CD4-positive, alpha-beta T cell treated with Interleukin-15 for 4 hours (primary cell): ENCODE results near the gene ANKRD16.
"Not testable (repeated sequence)": the region's sequence is repeated elsewhere in the genome, so short reads cannot be mapped to it uniquely, and the experiment has no call there.

Experiments
- DNase-seq: peaks from one replicate; pipeline ENCODE4 v3.0.0-alpha.2; 2020; ENCODE audit warnings: low spot score

ANKRD16 gene

DNA sequence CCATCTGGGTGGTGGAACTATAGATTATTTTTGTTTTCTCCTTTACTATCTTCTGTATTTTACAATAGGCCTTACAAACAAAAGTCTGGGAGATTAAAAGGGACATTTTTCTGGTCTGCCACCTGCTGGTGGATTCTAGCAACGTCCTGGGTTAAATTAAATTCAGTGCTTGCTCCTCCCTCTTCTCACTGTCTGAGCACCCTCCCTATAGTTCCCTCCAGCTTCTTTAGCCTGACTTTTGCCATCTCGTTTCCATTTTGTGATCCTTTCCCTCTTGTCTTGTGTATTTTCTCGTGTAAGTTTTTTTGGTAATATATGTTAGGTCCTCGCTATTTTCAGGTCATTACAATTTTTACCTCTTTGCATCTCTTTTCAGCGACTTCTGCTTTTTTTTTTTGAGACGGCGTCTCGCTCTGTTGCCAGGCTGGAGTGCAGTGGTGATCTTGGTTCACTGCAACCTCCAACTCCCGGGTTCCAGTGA lies 16.1 kb downstream of the ANKRD16 start:
- peak; percentile 76 for DNase-seq

DNA sequence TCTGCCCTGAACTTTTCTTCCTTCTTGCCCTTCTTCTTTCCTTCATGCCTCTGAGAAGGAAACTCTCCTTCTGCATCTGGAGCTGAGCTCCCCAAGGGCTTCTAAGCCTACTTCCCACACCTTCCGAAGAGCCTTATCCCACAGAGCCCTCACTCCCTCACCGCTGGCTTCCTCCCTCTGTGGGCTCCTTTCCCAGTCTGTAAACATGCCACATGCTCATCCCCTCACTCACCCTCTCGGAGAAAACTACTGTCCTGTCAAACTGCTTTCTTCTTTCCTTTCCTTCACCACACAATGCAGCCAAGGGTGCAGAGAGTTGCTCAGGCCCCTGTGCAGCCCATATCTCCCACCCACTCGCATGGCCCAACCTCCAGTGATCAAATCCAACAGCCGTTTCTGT lies 18.1 kb downstream of the ANKRD16 start:
- no peak for DNase-seq

DNA sequence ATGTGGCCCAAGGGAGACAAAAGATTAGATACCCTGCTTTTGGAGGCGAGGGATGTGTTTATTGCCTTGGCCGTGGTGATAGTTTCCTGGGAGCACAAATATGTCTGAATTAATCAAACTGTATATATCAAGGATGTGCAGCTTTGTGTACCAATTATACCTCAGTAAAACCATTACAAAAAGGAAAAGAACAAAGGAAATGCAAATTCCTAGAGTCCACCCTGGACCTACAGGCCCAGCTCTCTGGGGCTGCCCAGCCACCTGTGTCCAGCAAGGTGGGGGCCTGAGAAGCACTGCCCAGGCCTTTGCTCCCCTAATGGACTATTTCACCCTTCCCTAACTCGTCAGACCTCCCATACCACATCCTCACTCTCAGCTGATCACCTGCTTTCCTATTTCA lies 20.5 kb downstream of the ANKRD16 start:
- DNase-seq: no peak

DNA sequence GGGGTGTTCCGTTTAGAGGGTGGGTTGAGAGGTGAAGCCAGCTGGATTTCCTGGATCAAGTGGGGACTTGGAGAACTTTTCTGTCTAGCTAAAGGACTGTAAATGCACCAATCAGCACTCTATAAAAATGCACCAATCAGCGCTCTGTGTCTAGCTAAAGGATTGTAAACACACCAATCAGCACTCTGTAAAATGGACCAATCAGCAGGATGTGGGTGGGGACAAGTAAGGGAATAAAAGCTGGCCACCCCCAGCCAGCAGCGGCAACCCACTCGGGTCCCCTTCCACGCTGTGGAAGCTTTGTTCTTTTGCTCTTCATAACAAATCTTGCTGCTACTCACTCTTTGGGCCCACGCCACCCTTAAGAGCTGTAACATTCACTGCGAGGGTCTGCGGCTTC lies 21.3 kb downstream of the ANKRD16 start:
- not testable (repeated sequence) for DNase-seq

DNA sequence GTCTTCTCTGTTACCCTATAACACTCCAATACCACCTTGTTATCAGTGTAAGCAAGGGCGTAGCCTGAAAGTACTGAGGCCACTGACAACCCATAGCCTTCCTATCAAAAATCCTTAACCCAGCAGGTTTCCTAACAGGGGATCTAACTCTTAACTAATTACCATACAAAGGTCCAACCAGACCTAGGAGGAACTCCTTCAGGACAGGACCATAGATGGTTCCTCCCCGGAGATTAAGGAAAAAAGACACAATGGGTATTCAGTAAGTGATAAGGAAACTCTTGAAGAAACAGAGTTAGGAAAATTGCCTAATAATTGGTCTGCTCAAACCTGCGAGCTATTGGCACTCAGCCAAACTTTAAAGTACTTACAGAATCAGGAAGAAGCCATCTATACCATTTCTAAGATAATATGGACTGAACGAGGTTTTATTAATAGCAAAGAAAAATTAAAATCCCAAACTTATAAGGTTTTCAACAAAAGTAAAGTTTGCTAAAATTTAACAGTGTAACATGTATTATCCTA lies 22.5 kb downstream of the ANKRD16 start:
- DNase-seq: not testable (repeated sequence)

DNA sequence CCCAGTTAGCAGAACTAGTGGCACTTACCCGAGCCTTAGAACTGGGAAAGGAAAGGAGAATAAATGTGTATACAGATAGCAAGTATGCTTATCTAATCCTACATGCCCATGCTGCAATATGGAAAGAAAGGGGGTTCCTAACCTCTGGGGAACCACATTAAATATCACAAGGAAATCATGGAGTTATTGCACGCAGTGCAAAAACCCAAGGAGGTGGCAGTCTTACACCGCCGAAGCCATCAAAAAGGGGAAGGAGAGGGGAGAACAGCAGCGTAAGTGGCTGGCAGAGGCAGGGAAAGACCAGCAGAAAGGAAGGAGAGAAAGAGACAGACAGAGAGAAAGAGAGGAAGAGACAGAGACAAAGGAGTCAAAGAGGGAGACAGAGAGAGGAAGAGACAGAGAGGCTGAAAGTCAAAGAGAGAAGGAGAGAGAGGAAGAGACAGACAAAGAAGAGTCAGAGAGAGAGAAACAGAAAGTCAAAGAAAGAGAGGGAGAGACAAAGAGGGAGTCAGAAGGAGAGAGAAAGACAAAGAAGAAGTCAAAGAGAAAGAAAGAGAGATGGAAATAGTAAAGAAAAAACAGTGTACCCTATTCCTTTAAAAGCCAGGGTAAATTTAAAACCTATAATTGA lies 23.1 kb downstream of the ANKRD16 start:
- not testable (repeated sequence) for DNase-seq

DNA sequence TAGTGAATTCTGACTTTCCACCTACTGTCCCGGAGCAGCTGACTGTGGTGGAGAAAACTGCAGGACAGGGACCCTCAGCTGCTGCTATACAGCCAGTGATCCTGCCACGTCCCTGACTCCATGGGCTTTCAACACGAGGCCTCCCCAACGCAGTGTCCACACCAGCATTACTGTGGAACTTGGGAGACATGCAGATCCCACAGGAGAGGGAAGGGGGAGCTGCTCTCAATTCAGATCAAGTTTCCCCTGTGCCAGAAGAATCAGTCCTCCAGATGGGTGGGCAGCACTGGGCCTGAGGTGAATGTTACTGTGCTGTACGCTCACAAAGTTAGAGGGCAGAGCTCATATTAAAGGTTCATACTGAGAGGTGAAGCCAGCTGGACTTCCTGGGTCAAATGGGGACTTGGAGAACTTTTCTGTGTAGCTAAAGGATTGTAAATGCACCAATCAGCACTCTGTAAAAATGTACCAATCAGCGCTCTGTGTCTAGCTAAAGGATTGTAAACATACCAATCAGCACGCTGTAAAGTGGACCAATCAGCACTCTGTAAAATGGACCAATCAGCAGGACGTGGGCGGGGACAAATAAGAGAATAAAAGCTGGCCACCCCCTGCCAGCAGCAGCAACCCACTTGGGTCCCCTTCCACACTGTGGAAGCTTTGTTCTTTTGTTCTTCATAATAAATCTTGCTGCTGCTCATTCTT lies 26.6 kb downstream of the ANKRD16 start:
- DNase-seq: not testable (repeated sequence)

DNA sequence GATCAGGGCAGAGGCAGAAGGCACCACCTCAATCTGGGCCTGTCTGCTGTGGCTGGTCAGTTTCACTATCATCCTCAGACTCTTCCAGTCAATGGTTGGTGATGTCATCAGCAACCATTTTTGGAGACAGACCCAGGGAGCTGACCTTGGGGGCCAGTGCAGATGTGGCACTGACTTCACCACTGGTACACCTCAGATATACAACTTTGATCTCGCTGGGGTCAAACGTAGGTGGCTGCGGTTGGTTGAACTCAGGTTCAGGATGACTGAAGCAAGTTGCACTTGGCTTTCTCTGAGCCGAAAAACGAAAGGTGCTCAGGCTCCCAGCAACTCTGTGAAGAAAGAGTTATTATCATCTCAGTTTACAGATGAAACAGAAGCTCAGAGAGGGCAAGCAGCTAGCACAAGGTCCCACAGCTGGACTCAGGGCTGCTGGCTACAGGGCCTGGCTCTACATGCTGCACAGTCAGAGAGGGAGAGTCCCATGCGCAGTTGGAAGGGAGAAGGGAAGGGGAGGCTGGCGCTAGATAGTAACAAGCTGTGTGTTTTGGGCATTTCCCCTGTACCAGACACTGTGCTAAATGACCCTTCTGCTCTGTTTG lies 27.2 kb downstream of the ANKRD16 start:
- DNase-seq: no peak

DNA sequence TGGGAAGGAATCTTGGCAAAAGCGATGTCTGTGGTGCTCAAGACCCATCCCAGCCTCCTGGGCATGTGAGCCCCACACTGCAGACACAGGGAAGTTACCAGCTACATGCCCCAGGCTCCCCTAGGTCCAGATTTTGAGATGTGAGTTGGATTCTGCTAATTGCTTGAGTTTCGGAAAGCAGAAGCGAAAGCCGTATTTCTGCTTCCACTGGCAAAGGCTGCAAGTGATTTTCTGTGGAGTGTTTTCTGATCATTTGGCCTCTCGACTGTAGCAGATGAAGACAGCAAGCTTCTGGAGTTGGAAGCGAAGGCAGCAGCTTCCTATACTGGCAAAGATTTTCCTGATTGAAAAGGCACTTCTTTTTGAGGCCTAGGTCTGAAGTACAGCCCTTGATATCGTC lies 29.6 kb downstream of the ANKRD16 start:
- no peak for DNase-seq

DNA sequence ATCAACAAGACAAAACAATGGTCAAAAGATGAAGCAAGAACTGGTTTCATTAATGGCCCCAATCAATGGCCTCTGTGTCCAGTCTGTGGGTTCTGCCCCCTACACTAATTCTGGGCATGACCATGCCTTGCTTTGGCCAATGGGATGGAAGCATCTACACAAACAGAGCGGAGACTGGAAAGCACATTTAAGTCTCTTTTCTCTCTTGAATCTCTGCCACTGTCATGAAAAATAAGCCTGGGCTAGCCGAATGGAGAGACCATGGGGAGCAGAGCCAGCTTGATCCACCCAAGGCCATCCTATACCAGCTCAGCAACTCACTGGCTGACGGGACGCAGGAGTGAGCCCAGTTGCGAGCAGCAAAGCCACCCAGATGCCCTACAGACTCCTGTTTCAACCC lies 30.9 kb downstream of the ANKRD16 start:
- no peak for DNase-seq

DNA sequence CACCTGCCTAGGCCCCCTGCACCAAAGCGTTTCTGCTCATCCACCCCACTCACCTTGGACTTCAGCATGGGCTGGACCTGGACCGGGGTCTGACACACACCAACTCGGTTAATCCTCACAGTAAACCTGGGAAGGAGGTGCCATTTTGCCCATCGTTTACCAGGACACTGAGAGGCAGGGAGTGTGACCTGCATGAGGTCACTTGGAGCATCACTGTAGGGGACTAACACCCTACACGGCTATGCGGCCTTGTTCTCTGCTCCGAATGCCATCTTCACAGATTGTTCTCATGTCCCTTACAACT lies 33.0 kb downstream of the ANKRD16 start:
- no peak for DNase-seq

DNA sequence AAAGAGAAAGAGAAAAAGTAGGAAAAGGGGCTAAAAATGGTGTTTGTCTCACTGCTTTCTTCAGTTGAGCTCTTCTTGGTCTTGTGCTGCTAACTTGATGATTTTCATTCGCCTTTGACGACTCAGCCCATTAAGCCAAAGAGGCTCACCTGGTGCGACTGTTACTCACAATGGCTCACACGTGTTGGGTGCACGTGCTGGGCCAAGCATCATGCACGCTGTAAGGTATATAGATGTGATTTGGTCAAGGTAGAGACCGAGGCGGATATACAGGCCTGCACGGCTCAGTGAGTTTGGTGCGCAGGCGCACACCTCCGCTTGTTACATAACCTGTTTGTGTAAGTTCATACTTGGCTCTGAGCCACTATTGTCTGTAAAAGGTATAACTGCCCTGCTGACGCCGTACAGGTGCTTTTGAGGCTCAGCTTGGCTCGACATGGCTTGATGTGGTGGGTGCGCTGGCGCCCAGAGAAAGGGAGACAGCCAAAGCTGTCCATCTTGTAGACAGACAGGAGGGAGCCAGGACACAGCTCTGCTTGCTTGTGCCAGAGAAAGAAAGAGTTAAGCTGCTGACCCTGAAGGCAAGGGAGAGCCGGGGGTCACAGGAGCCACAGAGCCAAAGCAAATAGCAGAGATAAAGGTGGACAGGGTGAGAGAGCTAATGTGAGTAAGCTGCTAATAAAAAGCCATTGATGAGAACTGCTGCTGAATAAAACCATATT lies 33.6 kb downstream of the ANKRD16 start:
- no peak for DNase-seq

DNA sequence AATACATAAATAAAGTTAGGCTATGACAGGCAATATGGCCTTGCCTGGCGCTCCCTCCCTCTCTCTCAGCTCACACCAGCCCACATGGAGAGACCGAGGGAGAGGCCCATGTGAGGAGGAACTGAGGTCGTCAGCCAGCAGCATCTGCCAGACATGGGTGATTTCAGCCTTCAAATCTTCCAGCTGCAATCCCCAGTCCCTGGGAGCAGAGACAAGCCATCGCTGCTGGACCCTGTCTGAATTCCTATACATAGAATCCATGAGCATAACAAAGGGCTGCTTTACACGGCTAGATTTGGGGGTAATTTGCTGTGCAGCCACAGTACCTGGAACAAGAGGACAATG lies 35.6 kb downstream of the ANKRD16 start:
- no peak for DNase-seq

DNA sequence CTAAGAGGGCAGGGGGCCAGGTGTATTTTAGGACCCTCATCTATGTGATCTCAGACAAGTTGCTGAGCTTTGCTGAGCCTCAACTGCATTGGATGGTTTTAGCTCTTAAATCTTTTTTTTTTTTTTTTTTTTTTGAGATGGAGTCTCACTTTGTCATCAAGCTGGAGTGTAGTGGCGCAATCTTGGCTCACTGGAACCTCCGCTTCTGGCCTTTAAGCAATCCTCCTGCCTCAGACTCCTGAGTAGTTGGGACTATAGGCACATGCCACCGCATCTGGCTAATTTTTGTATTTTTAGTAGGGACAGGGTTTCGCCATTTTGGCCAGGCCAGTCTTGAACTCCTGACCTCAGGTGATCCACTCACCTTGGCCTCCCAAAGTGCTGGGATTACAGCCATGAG lies 43.0 kb downstream of the ANKRD16 start:
- not testable (repeated sequence) for DNase-seq

DNA sequence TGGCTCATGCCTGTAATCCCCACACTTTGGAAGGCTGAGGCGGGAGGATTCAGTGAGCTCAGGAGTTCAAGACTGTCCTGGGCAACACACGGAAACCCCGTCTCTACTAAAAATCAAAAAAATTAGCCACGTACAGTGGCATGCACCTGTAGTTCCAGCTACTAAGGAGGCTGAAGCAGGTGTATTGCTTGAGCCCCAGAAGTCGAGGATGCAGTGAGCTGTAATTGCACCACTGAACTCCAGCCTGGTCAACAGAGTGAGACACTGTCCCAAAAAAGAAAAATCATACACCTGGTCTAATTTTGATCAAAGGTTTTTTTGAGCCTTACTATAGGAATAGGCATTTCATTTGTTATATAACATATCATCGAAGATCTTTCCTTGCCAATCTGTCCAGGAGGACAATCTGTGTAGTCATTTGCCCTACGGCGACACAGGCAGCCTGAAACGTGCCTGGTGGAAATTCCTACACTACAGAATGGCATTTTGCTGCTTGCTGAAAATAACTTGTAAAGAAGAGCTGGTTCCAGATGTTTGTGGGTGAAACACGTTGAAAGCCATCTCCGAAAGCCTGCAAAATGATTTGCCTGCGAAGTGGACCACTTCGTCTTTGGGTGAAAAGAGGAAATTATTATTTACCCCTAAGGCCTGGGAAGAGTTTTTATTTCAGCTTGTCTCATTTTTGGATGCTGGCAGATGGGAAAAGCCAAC lies 45.2 kb downstream of the ANKRD16 start:
- DNase-seq: no peak

DNA sequence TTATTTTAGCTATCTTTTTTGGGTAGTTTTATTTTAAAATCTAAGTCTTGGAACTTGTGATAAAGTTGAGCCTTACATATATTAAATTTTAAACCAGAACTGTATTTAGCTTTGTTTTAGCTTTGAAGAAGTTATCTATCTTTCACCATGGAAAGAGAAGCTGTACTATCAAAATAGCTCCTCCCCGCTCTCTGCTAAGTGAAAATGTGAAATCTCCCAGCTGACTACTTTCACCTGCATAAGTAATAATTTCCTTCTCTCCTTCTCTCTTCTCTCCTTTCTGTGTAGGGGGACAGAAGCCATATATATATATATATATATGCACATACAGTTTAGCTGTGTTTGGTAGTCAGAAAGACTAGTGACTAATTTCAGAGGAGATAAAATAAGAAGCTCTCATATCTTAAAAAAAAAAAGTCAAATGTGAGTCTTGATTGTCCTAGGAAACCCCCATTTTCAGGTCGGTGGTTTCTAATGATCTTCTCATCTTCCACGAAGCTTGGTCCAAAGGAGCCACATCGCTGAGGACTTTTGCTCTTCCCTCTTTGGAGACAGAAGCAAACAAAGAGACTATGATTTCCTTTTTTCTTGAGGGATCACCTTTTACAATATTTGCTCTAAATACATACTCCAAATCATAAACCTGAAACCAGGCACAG lies 45.9 kb downstream of the ANKRD16 start:
- no peak for DNase-seq

DNA sequence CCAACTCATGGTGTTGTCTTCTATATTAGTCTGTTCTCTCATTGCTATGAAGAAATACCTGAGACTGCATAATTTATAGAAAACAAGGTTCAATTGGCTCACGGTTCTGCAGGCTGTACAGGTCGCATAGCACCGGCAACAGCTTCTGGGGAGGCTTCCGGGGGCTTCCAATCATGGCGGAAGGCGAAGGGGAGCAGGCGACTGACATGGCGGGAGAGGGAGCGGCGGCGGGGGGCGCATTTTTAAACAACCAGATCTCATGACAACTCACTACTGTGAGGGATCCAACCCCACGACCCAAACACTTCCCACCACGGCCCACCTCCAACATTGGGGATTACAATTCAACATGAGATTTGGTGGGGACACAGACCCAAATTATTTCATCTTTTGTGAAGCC lies 47.7 kb downstream of the ANKRD16 start:
- DNase-seq: no peak

DNA sequence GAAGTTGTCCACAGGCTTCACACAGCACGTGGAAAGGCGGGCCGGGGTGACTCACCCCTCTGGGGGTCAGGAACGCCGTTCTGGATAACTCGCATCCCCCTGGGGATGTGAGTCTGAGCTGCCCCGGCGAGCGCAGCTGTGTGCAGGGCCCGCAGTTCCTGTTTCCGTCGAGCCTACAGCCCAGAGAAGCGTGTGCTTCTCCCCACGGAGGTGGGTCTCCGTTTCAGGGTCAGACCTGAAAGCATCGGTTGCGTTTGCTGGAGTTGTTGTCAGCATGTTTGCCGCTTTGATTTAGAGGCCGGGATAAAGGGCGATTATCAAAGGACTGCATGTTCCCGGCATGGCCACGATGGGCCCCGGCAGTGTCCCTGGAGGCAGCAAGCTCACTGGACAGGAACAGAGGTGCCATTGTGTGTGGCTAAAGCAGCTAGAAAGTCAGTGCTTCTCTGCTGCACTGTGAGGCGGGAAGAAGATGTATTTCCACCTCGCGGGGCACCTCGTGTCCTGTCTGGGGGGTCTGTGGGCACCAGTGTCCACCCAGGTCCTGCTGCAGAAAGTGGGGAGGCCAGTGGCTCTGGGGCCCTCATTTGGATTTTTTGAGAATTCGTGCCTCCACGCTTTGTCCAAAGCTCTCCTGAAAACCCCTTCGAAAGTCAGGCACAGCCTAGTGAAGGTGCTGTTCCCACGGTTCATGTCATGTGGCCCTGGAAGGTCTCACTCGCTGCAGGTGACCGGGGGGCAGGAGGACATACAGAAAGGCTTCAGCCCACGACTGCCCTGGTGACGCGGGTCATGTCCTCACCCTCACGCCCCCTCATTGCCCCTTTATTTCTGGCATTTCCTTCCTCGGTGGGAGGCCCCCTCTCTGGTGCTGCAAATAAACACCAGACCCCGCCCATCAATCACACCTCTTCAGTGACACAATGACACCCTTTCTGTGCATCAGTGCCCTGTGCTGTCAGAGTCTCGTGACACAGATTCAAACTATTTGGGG lies 49.1 kb downstream of the ANKRD16 start:
- DNase-seq: no peak

DNA sequence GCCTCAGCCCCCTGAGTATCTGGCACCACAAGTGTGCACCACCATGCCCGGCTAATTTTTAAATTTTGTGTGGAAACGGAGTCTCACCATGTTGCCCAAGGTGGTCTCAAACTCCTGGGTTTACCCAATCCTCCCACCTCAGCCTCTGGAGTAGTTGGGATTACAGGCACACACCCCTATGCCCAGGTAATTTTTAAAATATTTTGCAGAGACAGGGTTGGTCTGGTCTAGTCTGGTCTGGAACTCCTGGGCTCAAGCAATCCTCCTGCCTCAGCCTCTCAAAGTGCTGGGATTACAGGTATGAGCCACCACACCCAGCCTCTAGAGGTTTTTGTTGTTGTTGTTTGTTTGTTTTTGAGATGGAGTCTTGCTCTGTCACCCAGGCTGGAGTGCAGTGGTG lies 53.5 kb downstream of the ANKRD16 start:
- DNase-seq: not testable (repeated sequence)

DNA sequence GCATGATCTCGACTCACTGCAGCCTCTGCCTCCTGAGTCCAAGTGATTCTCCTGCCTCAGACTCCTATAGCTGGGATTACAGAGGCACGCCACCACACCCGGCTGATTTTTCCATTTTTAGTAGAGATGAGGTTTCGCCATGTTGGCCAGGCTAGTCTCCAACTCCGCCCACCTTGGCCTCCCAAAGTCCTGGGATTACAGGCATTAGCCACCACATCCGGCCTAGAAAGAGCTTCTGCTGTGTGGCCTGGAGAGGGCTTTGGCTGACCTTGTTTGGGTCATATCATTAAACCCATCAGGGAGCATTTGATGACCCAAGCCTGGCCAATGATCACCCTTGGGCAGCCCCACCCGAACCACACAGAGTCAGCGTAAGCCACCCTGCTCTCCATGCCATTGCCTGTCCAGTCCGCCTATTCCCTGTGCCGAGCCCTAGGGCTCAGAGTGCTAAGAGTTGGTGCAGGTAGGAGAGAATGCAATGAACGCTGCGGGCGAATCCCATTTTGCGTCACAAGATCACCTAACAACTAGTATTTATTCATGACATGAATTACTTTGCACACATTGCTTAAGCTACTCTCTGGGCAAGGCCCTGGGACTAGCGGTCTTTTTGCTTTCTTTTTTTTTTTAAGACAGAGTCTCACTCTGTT lies 54.1 kb downstream of the ANKRD16 start:
- no peak for DNase-seq
